Naive thymus-derived CD8-positive, alpha-beta T cell (primary cell): ENCODE measurements around the gene AHCYL1. TPM values are rescaled to one million over a fixed set of nuclear protein-coding genes. Genes with fewer than 3 reads are reported as not detected.
"Not testable (repeated sequence)": the region's sequence is repeated elsewhere in the genome, so short reads cannot be mapped to it uniquely, and the experiment has no call there.

Experiments used
- ATAC-seq, 2 donors: fragments of 150-1000 bp; cut with Tn5 transposase in 1 of 2; sonication (Bioruptor Pico), chemical (Tn5 transposase) in 1 of 2; 1 replicate in 1 of 2; 2 replicates in 1 of 2; pipeline ENCODE4 v1.10.0; 2021; ENCODE audit warnings: mild to moderate bottlenecking in 2 of 2, moderate library complexity in 2 of 2
- POLR2A ChIA-PET: fragments of 350-600 bp; sonication (Branson Sonifier 250); formaldehyde crosslinking; loops from one replicate; lab custom pipeline; 2021; ENCODE audit warnings: antibody characterized with exemption; lab: Charles Lee
- DNase-seq, 10 donors: peaks; one replicate each; pipeline versions ENCODE4 v3.0.0 to v3.0.0-alpha.2; 2020 to 2022
- H3K27ac Mint-ChIP-seq, 10 donors: one replicate each; pipeline ENCODE4 v1.8.0; 2020 to 2022; ENCODE audit warnings: mild to moderate bottlenecking in 10 of 10, mixed read lengths in 10 of 10, moderate library complexity in 4 of 10, inconsistent platforms in 1 of 10
- H3K27me3 Mint-ChIP-seq, 5 donors: one replicate each; pipeline ENCODE4 v1.8.0; 2021 to 2022; ENCODE audit warnings: mixed read lengths in 5 of 5
- H3K36me3 Mint-ChIP-seq, 3 donors: one replicate each; pipeline ENCODE4 v1.8.0; 2020 to 2022; ENCODE audit warnings: mixed read lengths in 3 of 3, mild to moderate bottlenecking in 2 of 3, inconsistent platforms in 1 of 3
- H3K4me1 Mint-ChIP-seq, 4 donors: one replicate each; pipeline ENCODE4 v1.8.0; 2021 to 2022; ENCODE audit warnings: mixed read lengths in 4 of 4
- H3K4me3 Mint-ChIP-seq, 10 donors: one replicate each; pipeline ENCODE4 v1.8.0; 2020 to 2022; ENCODE audit warnings: mild to moderate bottlenecking in 10 of 10, mixed read lengths in 10 of 10, moderate library complexity in 6 of 10, inconsistent platforms in 1 of 10
- H3K9me3 Mint-ChIP-seq, 9 donors: one replicate each; pipeline ENCODE4 v1.8.0; 2020 to 2022; ENCODE audit warnings: mixed read lengths in 9 of 9, mild to moderate bottlenecking in 3 of 9, inconsistent platforms in 1 of 9, moderate library complexity in 1 of 9
- polyA plus RNA-seq, 3 donors: library from polyadenylated mRNA; unstranded; fragments of 300-500 nt; fragmentation: Illumina TruSeq; gene quantifications; one replicate each; pipeline ENCODE4 v1.2.3, GENCODE V29; 2021
- total RNA-seq, 8 experiments: library from RNA in 2 of 8; stranded (reverse) in 2 of 8; gene quantifications; one replicate each; pipeline ENCODE4 v1.2.3 and lab custom pipeline; 2021 to 2026

Gene AHCYL1
- total and polyA plus RNA-seq, 5 experiments from 2014 or later, result 36.8 to 38.6 (median 38.1) TPM

GRCh38 chr1:110005971-110006370, 21.4 kb downstream of the AHCYL1 start:
- peaks cover 16 to 39% (median 31%) of the 10 kb centered on the region in 4 donors for H3K4me1 Mint-ChIP-seq
- POLR2A ChIA-PET, result interaction anchor here (0.7 kb wide), 1 partner anchor 485 kb away, joined by 3 read pairs; no protein-coding TSS in a partner anchor

GRCh38 chr1:110006516-110006915, 22.0 kb downstream of the AHCYL1 start:
- Mint-ChIP-seq H3K4me3 (no peak overlapping the region), H3K27ac (no peak overlapping the region), H3K9me3 (no peaks in the 10 kb centered on the region), H3K4me1 (peaks cover 18 to 44% (median 34%) of the 10 kb centered on the region in 4 donors), H3K27me3 (no peaks in the 10 kb centered on the region), H3K36me3 (peaks cover 0 to 33% (median 7%) of the 10 kb centered on the region in 3 donors)
- DNase-seq (no peak), ATAC-seq (no peak)
- POLR2A ChIA-PET, result no interaction called here

More at GRCh38 chr1:110005971-110006370, 21.4 kb downstream of the AHCYL1 start:
- no peak for ATAC-seq
- H3K36me3 Mint-ChIP-seq, result peaks cover 0 to 28% (median 2%) of the 10 kb centered on the region in 3 donors
- H3K27me3 Mint-ChIP-seq, result no peaks in the 10 kb centered on the region
- no peak overlapping the region for H3K27ac Mint-ChIP-seq
- no peak for DNase-seq
- no peaks in the 10 kb centered on the region for H3K9me3 Mint-ChIP-seq
- H3K4me3 Mint-ChIP-seq, result no peak overlapping the region

DNA sequence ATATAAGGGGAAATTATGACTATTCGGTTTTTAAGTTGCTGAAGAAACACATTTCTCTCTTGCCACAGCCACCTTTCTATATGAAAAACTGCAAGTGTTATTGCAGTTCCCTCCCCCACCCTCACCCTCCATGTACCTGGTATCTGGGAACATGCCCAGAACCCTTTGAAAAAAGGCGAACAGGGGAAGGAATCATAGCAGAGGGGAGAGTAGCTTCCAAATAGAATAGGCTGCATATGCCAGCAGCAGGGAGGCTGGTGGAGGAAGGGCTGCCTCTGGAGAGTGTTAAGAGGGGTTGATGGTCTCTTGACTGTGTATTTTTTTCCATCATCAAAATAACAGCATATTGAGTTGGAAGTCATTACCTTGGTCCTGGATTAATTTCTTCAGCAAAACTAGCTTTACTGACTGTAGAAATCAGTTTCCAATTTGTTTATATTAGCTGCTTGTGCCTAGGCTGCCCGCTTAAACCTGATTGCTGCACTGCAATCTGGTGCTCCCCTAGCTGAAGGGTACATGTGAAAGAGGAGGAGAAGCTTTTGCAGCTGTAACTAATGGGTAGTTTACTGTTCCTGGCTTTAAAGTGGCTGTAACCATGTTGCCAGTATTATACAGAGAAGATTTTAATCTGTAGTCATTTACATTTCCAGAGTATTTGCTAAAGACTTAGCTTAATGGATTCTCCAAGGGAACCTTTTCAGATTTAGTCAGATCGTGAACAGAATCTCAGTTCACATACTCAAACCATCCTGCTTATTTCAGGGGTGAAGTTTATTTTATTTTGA, 22.7 kb downstream of the AHCYL1 start:
- Mint-ChIP-seq H3K36me3 (peaks cover 0 to 40% (median 10%) of the 10 kb centered on the region in 3 donors), H3K4me3 (no peak overlapping the region), H3K9me3 (no peaks in the 10 kb centered on the region), H3K4me1 (peaks cover 19 to 49% (median 36%) of the 10 kb centered on the region in 4 donors), H3K27ac (no peak overlapping the region), H3K27me3 (no peaks in the 10 kb centered on the region)
- no peak for DNase-seq
- no peak for ATAC-seq
- POLR2A ChIA-PET, result interaction anchor here (0.6 to 1.3 kb wide), 2 partner anchors 23 to 42 kb away, joined by 3 to 7 read pairs; partner anchors contain the start of gene AHCYL1

- DNase-seq (no peak), ATAC-seq (no peak)
- Mint-ChIP-seq H3K9me3 (no peaks in the 10 kb centered on the region), H3K36me3 (peaks cover 4 to 52% (median 15%) of the 10 kb centered on the region in 3 donors), H3K27me3 (no peaks in the 10 kb centered on the region), H3K4me3 (no peak overlapping the region), H3K4me1 (peaks cover 10 to 37% (median 23%) of the 10 kb centered on the region in 4 donors), H3K27ac (peak overlapping the region in 1 of 10 donors; percentile 4)
- POLR2A ChIA-PET, result no interaction called here
Measured at GRCh38 chr1:110008971-110009565, 24.5 kb downstream of the AHCYL1 start.

GRCh38 chr1:110011527-110012041, 27.0 kb downstream of the AHCYL1 start:
- peaks cover 4 to 74% (median 23%) of the 10 kb centered on the region in 3 donors for H3K36me3 Mint-ChIP-seq
- POLR2A ChIA-PET, result no interaction called here

GRCh38 chr1:110012100-110012780, 27.7 kb downstream of the AHCYL1 start:
- peak in 1 of 2 donors; percentile 70 for ATAC-seq
- no peak for DNase-seq
- H3K4me1 Mint-ChIP-seq, result peaks cover 4 to 18% (median 8%) of the 10 kb centered on the region in 4 donors
- no peaks in the 10 kb centered on the region for H3K9me3 Mint-ChIP-seq
- H3K36me3 Mint-ChIP-seq, result peaks cover 4 to 81% (median 25%) of the 10 kb centered on the region in 3 donors
- H3K27ac Mint-ChIP-seq, result peak overlapping the region in 2 of 10 donors; percentile 74 to 77
- peak overlapping the region in 1 of 10 donors; percentile 39 for H3K4me3 Mint-ChIP-seq
- POLR2A ChIA-PET, result no interaction called here
- no peaks in the 10 kb centered on the region for H3K27me3 Mint-ChIP-seq

More at GRCh38 chr1:110011527-110012041, 27.0 kb downstream of the AHCYL1 start:
- Mint-ChIP-seq H3K27ac (peak overlapping the region in 7 of 10 donors; percentile 6 to 88 (median 57)), H3K27me3 (no peaks in the 10 kb centered on the region), H3K4me3 (peak overlapping the region in 1 of 10 donors; percentile 24), H3K9me3 (no peaks in the 10 kb centered on the region), H3K4me1 (peaks cover 4 to 18% (median 11%) of the 10 kb centered on the region in 4 donors)
- ATAC-seq (peak; percentile 86 to 87), DNase-seq (peak in 4 of 10 donors; percentile 12 to 37 (median 29))

DNA sequence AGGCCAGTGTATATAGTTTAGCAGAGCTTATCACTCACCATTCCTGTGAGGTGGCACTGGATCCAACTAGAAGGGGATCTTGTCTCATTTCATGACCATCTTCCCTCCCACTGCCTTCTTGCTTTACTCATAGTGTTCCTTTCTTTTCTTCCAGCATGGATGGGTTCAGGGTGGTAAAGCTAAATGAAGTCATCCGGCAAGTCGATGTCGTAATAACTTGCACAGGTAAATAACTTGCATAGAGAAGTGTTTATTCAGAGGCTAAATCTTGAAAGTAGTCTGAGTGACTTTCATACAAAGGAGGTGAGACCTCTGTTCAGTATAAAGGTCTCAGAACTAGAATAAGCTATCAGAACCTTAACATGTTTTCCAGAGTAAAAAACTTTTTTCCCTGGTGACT, 33.2 kb downstream of the AHCYL1 start:
- no peak for DNase-seq
- ATAC-seq, result no peak
- peaks cover 0 to under 1% (median 0%) of the 10 kb centered on the region in 4 donors for H3K4me1 Mint-ChIP-seq
- no peak overlapping the region for H3K4me3 Mint-ChIP-seq
- H3K36me3 Mint-ChIP-seq, result peaks cover 1 to 93% (median 42%) of the 10 kb centered on the region in 3 donors
- H3K27ac Mint-ChIP-seq, result no peak overlapping the region
- no peaks in the 10 kb centered on the region for H3K27me3 Mint-ChIP-seq
- no peaks in the 10 kb centered on the region for H3K9me3 Mint-ChIP-seq
- POLR2A ChIA-PET, result interaction anchor here (0.8 kb wide), 1 partner anchor 11 kb away, joined by 3 read pairs; no protein-coding TSS in a partner anchor

- no peak overlapping the region for H3K4me3 Mint-ChIP-seq
- no peaks in the 10 kb centered on the region for H3K27me3 Mint-ChIP-seq
- H3K4me1 Mint-ChIP-seq, result no peaks in the 10 kb centered on the region
- POLR2A ChIA-PET, result no interaction called here
- DNase-seq (no peak), ATAC-seq (no peak)
- peak overlapping the region in 2 of 10 donors; percentile 11 to 24 for H3K27ac Mint-ChIP-seq
- H3K9me3 Mint-ChIP-seq, result no peaks in the 10 kb centered on the region
- peaks cover 0 to 95% (median 40%) of the 10 kb centered on the region in 3 donors for H3K36me3 Mint-ChIP-seq
Measured at GRCh38 chr1:110018396-110018795, 33.8 kb downstream of the AHCYL1 start.

- no peak overlapping the region for H3K4me3 Mint-ChIP-seq
- H3K36me3 Mint-ChIP-seq, result peaks cover 0 to 92% (median 38%) of the 10 kb centered on the region in 3 donors
- ATAC-seq, result no peak
- peak overlapping the region in 1 of 10 donors; percentile 24 for H3K27ac Mint-ChIP-seq
- H3K4me1 Mint-ChIP-seq, result peaks cover 0 to 2% (median 0%) of the 10 kb centered on the region in 4 donors
- H3K9me3 Mint-ChIP-seq, result no peaks in the 10 kb centered on the region
- H3K27me3 Mint-ChIP-seq, result no peaks in the 10 kb centered on the region
- no peak for DNase-seq
- POLR2A ChIA-PET, result no interaction called here
Measured at GRCh38 chr1:110019770-110020169, 35.2 kb downstream of the AHCYL1 start.

- ATAC-seq, result no peak
- DNase-seq, result no peak
- Mint-ChIP-seq H3K9me3 (no peaks in the 10 kb centered on the region), H3K36me3 (peaks cover 0 to 77% (median 32%) of the 10 kb centered on the region in 3 donors), H3K4me1 (peaks cover 0 to 2% (median 0%) of the 10 kb centered on the region in 4 donors), H3K27me3 (no peaks in the 10 kb centered on the region), H3K27ac (peak overlapping the region in 1 of 10 donors; percentile 0), H3K4me3 (no peak overlapping the region)
- POLR2A ChIA-PET, result no interaction called here
Measured at GRCh38 chr1:110021285-110021684, 36.7 kb downstream of the AHCYL1 start.

DNA sequence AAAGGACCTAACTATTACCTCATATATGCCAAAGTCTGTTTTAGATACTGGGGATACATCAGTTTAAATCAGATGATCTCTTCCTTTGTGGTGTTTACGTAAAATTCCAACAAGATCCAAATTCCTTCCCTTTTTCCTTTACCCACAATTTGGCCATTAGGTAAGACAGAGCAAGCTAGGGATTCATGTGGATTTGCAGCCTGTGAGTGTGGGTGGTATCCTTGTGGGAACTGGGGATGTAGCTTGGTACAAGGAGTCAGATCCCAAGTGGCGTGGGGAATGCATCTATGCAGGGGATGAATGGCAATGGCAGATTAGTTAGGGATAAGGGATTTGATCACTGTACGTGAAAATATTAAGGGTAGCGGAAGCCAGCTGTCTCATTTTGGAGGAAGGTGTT, 40.0 kb downstream of the AHCYL1 start:
- no peaks in the 10 kb centered on the region for H3K27me3 Mint-ChIP-seq
- POLR2A ChIA-PET, result no interaction called here
- H3K4me3 Mint-ChIP-seq, result no peak overlapping the region
- no peaks in the 10 kb centered on the region for H3K9me3 Mint-ChIP-seq
- no peak for ATAC-seq
- no peak for DNase-seq
- H3K36me3 Mint-ChIP-seq, result peaks cover 0 to 44% (median 16%) of the 10 kb centered on the region in 3 donors
- H3K27ac Mint-ChIP-seq, result peak overlapping the region in 1 of 10 donors; percentile 71
- peaks cover 0 to 2% (median 1%) of the 10 kb centered on the region in 4 donors for H3K4me1 Mint-ChIP-seq

DNA sequence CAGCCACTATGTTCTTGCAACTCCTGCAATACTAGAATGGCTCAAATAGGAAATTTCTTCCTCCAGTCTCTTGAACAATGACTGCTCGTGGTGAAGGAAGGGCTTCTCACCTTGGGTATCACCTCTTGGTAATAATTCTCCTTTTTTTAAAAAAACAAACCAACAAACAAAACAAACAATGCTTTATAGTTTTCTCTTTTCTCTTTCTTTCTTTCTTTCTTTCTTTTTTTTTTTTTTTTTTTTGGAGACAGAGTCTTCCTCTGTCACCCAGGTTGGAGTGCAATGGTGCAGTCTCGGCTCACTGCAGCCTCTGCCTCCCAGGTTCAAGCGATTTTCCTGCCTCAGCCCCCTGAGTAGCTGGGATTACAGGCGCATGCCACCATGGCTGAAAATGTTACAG, 46.1 kb downstream of the AHCYL1 start:
- not testable (repeated sequence) for ATAC-seq
- H3K4me1 Mint-ChIP-seq, result peaks cover 11 to 50% (median 31%) of the 10 kb centered on the region in 4 donors
- POLR2A ChIA-PET, result interaction anchor here (1.0 to 1.2 kb wide), 2 partner anchors 11 to 308 kb away, joined by 3 to 4 read pairs; partner anchors contain the start of gene RBM15

More for the DNA sequence above, 46.1 kb downstream of the AHCYL1 start:
- not testable (repeated sequence) for H3K27me3 Mint-ChIP-seq, H3K9me3 Mint-ChIP-seq, DNase-seq, H3K36me3 Mint-ChIP-seq
- Mint-ChIP-seq H3K4me3 (peak overlapping the region; percentile 66 to 85 (median 79)), H3K27ac (peak overlapping the region; percentile 84 to 96 (median 94))
